Heart left ventricle (tissue), 13 donors: ENCODE data around the gene MVP.

Source experiments
- POLR2A ChIP-seq, 2 donors: fragments of 450-650 bp; IDR thresholded peaks; one replicate each; pipeline ENCODE4 v1.6.1; 2017; ENCODE audit warnings: antibody characterized with exemption in 2 of 2, mild to moderate bottlenecking in 2 of 2, moderate library complexity in 2 of 2
- TF ChIP-seq, protein P1 (sequence below), 12 donors: fragments of 200-600 bp; sonication (generic) in 4 of 12; IDR thresholded peaks; one replicate each; pipeline versions ENCODE4 v1.5.0 to v1.8.0; 2018 to 2022; ENCODE audit warnings: antibody characterized with exemption in 12 of 12, mild to moderate bottlenecking in 5 of 12
- donor health status: ischemic (EF 13 %, LVEDD 7.1; RV severe dilation, severe dysfunction).
- donor health status: DM: no; HTN: yes; CAD: no.
- donor health status: DM: no; HTN: no; CAD: no.
- donor health status: ischemic (EF 25% LVEDD 6.9; RV normal size, moderate dysfunction).
- donor health status: ischemic (EF 25% LVEDD 5.7; RV mildly dilated, moderate dysfunction).
- donor health status: ischemic (EF 35%, LVEDD 5.7; RV mildly dilated, moderate dysfunction).
- donor health status: nonischemic (EF 11% LVEDD 7.7; RV severe dilation, severe dysfunction).
- donor health status: DM: yes; HTN: yes; CAD: no.
- donor health status: PGD.
- donor health status: ischemic (EF 29% LVEDD 5.4; RV normal size, mild dysfunction).
- donor health status: nonischemic (EF 23%, LVEDD 6.1; RV moderate dilation, normal function).

DNA sequence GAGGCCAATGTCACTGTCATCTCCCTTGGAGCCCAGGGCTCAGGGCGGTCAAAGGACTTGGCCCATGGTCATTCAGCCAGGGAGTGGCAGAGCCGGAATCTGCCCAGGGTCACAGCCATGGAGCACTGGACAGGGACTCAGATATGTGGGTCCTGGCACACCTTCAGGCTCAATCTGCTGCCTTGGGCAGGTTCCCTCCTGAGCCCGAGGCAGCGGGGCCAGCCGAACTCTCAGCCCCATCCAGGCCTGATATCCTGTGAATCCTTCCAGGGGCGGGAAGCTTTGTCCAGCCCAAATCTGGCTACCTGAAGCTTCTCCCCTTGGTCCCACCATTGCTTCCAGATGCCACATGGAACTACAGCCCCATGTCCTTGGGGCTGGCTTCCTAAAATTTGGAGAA is 54.9 kb downstream of the MVP start:
- TF ChIP-seq, protein P1, sequence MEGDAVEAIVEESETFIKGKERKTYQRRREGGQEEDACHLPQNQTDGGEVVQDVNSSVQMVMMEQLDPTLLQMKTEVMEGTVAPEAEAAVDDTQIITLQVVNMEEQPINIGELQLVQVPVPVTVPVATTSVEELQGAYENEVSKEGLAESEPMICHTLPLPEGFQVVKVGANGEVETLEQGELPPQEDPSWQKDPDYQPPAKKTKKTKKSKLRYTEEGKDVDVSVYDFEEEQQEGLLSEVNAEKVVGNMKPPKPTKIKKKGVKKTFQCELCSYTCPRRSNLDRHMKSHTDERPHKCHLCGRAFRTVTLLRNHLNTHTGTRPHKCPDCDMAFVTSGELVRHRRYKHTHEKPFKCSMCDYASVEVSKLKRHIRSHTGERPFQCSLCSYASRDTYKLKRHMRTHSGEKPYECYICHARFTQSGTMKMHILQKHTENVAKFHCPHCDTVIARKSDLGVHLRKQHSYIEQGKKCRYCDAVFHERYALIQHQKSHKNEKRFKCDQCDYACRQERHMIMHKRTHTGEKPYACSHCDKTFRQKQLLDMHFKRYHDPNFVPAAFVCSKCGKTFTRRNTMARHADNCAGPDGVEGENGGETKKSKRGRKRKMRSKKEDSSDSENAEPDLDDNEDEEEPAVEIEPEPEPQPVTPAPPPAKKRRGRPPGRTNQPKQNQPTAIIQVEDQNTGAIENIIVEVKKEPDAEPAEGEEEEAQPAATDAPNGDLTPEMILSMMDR (IDR thresholded peaks at IDR 0.05), result no peak
- no peak for TF ChIP-seq POLR2A (IDR thresholded peaks at IDR 0.05)
